HUES48 (cell line): ENCODE results near the gene ELL.
"Not testable (repeated sequence)": the region's sequence is repeated elsewhere in the genome, so short reads cannot be mapped to it uniquely, and the experiment has no call there.

Experiments used
- H3K27ac ChIP-seq: one replicate; pipeline ENCODE4 v1.7.0; 2013; ENCODE audit warnings: low read depth, low read length, inconsistent platforms
- H3K27me3 ChIP-seq: 2 replicates; pipeline ENCODE4 v1.6.1; 2013; ENCODE audit warnings: mild to moderate bottlenecking, low read length; ENCODE audit not compliant: control insufficient read depth, insufficient read depth
- H3K36me3 ChIP-seq: 2 replicates; pipeline ENCODE4 v1.6.1; 2013; ENCODE audit warnings: low read length; ENCODE audit not compliant: control insufficient read depth, insufficient read depth
- H3K4me1 ChIP-seq: 2 replicates; pipeline ENCODE4 v1.6.1; 2013; ENCODE audit warnings: mild to moderate bottlenecking, low read length; ENCODE audit not compliant: control insufficient read depth, insufficient read depth
- H3K4me3 ChIP-seq: 2 replicates; pipeline ENCODE4 v1.5.1; 2013; ENCODE audit warnings: mild to moderate bottlenecking, low read depth, low read length
- H3K9ac ChIP-seq: 2 replicates; pipeline ENCODE4 v1.6.1; 2013; ENCODE audit warnings: mild to moderate bottlenecking, low read depth, low read length, moderate library complexity
- H3K9me3 ChIP-seq: 2 replicates; pipeline ENCODE4 v1.6.1; 2013; ENCODE audit warnings: low read length; ENCODE audit not compliant: control insufficient read depth, insufficient read depth

ELL gene

DNA sequence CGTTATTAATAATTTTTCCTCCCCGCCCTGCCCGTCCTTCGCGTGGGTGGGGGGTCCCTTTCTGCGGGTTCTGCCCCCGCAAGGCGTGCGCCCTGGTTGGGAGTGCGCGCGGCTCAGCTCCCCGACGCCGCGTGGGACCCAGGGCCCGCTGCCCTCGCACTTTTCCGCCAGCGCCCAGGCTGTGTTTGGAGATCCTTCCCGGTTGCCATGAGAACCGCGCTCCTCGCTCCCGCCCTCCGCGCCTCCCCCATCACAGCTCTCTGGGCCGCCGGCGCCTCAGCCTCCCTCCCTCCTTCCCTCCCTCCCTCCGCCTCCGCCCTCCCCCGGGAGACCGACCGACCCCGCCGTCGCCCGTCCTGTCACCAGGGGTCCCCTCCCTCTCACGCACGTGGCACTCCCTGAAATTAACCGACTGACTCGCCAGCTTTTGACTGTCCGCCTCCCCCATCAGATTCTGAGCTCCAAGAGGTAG lies 105.1 kb downstream of the ELL start:
- Histone ChIP-seq H3K4me3 (peak overlapping the region; percentile 61), H3K9me3 (no peaks in the 10 kb centered on the region), H3K27ac (peak overlapping the region; percentile 91), H3K27me3 (peaks cover 27% of the 10 kb centered on the region), H3K4me1 (peaks cover 19% of the 10 kb centered on the region), H3K36me3 (no peaks in the 10 kb centered on the region), H3K9ac (peak overlapping the region; percentile 48)

GRCh38 chr19:18415178-18415867 lies 106.5 kb downstream of the ELL start:
- Histone ChIP-seq H3K9ac (no peak overlapping the region), H3K27me3 (peaks cover 21% of the 10 kb centered on the region), H3K9me3 (no peaks in the 10 kb centered on the region), H3K27ac (no peak overlapping the region), H3K4me1 (peaks cover 19% of the 10 kb centered on the region), H3K4me3 (no peak overlapping the region), H3K36me3 (no peaks in the 10 kb centered on the region)

DNA sequence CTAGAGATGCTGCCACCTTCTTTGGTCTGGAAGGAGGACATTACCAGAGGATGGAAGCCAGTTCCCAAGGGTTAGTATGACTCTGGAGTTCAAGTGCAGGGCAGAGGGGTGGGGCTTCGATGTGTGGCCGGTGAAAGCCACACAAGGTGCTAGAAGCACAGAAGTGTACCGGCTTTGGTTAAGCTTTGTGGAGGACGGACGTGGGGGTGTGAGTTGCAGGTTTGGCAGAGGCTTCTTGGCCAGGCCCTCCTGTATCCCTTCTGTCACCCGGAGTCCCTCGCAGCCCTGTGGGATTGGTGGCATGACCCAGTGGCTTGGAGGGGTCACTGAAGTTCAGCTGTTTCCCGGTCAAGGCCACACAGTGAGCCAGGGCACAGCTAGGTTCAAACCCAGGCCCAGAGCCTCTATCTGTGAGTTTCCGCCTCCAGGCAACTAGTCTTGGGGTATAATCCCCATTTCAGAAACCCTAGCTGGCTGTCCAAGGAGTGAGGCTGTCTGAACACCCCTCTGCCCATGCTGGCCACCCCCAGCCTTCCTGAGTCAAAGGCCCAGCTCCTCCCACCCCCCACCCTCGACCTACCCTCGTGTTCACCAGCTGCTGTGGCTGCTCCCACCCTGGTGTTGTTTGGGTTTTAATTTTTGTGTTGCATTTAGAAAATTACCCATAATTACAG lies 107.2 kb downstream of the ELL start:
- Histone ChIP-seq H3K36me3 (no peaks in the 10 kb centered on the region), H3K4me3 (no peak overlapping the region), H3K27ac (no peak overlapping the region), H3K27me3 (peaks cover 14% of the 10 kb centered on the region), H3K4me1 (peaks cover 19% of the 10 kb centered on the region), H3K9ac (no peak overlapping the region), H3K9me3 (no peaks in the 10 kb centered on the region)

DNA sequence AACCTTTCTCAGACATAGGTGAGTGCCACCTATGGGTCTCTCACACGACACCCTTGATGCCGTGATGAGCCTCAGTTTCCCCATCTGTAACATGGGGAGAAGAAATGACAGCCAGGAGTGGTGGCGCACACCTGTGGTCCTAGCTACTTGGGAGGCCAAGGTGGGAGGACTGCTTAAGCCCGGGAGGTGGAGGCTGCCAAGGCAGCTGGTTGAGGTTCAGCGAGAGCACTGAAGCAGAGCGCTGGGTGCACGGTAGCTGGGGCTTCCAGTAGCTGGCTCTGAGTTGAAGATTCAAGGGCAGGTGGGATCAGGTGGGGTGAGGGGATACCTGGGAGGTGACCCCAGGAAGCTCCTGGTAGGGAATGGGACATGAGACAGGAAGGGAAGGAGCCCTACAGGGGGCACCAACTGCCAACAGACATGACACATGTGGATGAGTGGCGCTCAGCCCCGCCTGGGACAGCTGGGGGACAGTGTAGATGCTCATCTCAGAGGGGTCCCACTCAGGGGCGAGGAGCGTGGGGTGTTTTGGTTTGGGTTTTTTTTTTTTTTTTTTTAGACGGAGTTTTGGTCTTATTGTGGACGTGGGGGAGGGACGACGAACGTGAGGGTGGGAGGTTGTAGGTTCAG lies 109.1 kb downstream of the ELL start:
- 0 out of 2 replicates have a peak, but pooled peaks cover 6% of the 10 kb centered on the region for H3K4me1 ChIP-seq
- H3K27me3 ChIP-seq, result peaks cover under 1% of the 10 kb centered on the region
- no peak overlapping the region for H3K27ac ChIP-seq
- H3K9ac ChIP-seq, result no peak overlapping the region
- no peak overlapping the region for H3K4me3 ChIP-seq
- H3K36me3 ChIP-seq, result no peaks in the 10 kb centered on the region
- H3K9me3 ChIP-seq, result no peaks in the 10 kb centered on the region

- no peaks in the 10 kb centered on the region for H3K27me3 ChIP-seq
- H3K9ac ChIP-seq, result no peak overlapping the region
- H3K27ac ChIP-seq, result no peak overlapping the region
- no peaks in the 10 kb centered on the region for H3K4me1 ChIP-seq
- H3K36me3 ChIP-seq, result no peaks in the 10 kb centered on the region
- H3K4me3 ChIP-seq, result no peak overlapping the region
- H3K9me3 ChIP-seq, result no peaks in the 10 kb centered on the region
Observed at GRCh38 chr19:18408053-18408476, 113.8 kb downstream of the ELL start.

DNA sequence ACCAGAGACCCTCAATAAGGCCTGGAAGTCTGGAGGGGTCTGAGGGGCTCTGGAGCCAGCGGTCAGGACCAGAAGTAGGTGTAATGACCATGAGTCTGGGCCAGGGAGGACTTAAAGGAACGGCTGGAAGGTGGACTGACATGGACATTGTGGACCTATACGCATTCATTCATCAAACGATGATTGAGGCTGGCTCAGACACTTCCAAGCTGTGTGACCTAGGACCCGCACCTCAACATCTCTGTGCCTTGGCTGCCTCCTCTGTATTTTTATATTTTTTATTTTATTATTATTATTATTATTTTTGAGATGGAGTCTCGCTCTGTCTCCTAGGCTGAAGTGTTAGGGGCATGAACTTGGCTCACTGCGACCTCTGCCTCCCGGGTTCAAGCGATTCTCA lies 115.1 kb downstream of the ELL start:
- no peaks in the 10 kb centered on the region for H3K9me3 ChIP-seq
- no peak overlapping the region for H3K4me3 ChIP-seq
- no peaks in the 10 kb centered on the region for H3K36me3 ChIP-seq
- no peaks in the 10 kb centered on the region for H3K27me3 ChIP-seq
- no peak overlapping the region for H3K27ac ChIP-seq
- no peak overlapping the region for H3K9ac ChIP-seq
- no peaks in the 10 kb centered on the region for H3K4me1 ChIP-seq

DNA sequence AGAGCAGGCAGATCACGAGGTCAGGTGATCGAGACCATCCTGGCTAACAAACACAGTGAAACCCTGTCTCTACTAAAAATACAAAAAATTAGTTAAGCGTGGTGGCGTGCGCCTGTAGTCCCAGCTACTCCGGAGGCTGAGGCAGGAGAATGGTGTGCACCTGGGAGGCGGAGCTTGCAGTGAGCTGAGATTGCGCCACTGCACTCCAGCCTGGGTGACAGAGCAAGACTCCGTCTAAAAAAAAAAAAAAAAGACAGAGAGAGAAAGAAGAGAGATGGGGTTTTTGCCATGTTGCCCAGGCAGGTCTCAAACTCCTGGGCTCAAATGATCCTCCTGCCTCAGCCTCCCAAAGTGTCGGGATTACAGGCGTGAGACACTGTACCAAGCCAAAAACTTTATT lies 116.1 kb downstream of the ELL start:
- H3K9me3 ChIP-seq, H3K4me3 ChIP-seq, H3K27me3 ChIP-seq, H3K9ac ChIP-seq, H3K4me1 ChIP-seq, H3K36me3 ChIP-seq, H3K27ac ChIP-seq: not testable (repeated sequence)

DNA sequence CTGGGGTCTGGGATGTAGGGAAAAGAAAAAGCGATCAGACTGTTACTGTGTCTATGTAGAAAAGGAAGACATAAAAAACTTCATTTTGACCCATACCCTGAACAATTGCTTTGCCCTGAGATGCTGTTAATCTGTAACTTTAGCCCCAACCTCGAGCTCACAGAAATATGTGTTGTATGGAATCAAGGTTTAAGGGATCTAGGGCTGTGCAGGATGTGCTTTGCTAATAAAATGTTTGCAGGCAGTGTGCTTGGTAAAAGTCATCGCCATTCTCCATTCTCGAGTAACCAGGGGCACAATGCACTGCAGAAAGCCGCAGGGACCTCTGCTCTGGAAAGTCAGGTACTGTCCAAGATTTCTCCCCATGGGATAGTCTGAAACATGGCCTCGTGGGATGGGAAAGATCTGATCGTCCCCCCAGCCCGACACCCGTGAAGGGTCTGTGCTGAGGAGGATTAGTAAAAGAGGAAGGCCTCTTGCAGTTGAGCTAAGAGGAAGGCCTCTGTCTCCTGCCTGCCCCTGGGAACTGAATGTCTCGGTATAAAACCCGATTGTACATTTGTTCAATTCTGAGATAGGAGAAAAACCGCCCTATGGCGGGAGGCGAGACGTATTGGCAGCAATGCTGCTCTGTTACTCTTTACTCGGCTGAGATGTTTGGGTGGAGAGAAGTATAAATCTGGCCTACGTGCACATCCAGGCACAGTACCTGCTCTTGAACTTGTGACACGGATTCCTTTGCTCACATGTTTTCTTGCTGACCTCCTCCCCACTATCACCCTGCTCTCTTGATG lies 119.2 kb downstream of the ELL start:
- H3K4me3 ChIP-seq, H3K9ac ChIP-seq, H3K4me1 ChIP-seq: not testable (repeated sequence)

DNA sequence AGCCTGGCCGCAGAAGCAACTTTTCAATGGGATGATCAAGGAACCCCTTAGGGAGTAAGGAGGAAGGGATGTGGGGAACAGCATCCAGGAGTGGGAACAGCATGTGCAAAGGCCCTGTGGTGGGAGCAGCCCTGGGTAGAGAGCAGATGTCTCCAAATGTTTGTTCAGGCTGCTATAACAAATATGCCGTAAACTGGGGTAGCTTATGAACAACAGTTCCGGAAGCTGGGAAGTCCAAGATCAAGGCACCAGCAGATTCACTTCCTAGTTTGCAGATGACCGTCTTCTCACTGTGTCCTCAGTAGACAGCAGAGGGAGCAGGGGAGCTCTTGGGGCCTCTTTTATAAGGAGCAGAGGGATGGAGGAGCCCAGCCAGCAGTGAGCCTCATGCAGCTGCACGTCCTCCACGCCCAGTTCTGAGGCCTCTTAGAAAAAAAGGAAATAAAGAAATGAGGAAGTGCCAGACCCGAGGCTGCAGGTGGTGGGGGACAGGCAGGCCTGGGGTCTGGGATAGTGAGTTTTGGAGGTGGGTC lies 120.2 kb downstream of the ELL start:
- Histone ChIP-seq H3K9ac (no peak overlapping the region), H3K27ac (no peak overlapping the region), H3K4me3 (no peak overlapping the region)

More for the DNA sequence above, 119.2 kb downstream of the ELL start:
- not testable (repeated sequence) for H3K27me3 ChIP-seq, H3K36me3 ChIP-seq, H3K27ac ChIP-seq, H3K9me3 ChIP-seq

DNA sequence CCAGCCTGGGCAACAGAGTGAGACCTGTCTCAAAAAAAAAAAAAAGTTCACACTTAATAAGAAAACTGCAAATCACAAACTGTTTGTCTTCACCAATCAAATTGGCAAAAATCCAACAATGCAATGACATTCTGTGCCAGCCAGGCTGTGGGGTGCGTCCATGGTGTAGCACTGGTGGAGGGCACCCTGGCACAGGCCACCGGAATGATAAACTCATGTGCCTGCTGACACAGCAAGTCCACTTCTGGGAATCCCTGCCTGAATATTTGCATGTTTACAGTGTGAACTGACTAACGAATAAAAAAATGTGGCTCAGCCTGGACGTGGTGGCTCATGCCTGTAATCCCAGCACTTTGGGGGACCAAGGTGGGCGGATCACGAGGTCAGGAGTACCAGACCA lies 122.9 kb downstream of the ELL start:
- H3K27ac ChIP-seq, result no peak overlapping the region
- H3K4me3 ChIP-seq, result no peak overlapping the region
- H3K9ac ChIP-seq, result no peak overlapping the region
- H3K4me1 ChIP-seq, result no peaks in the 10 kb centered on the region
- H3K9me3 ChIP-seq, result no peaks in the 10 kb centered on the region
- H3K36me3 ChIP-seq, result no peaks in the 10 kb centered on the region
- H3K27me3 ChIP-seq, result no peaks in the 10 kb centered on the region

More for the DNA sequence above, 120.2 kb downstream of the ELL start:
- Histone ChIP-seq H3K36me3 (no peaks in the 10 kb centered on the region), H3K4me1 (no peaks in the 10 kb centered on the region), H3K27me3 (no peaks in the 10 kb centered on the region), H3K9me3 (no peaks in the 10 kb centered on the region)
